GM18861 (cell line): Measurements from ENCODE around the gene RGS13.

ENCODE experiments used
- ATAC-seq: cut with Tn5 transposase; IDR thresholded peaks from one replicate; pipeline ENCODE4 v1.9.1; 2021; ENCODE audit not compliant: unreplicated experiment

RGS13 gene

DNA sequence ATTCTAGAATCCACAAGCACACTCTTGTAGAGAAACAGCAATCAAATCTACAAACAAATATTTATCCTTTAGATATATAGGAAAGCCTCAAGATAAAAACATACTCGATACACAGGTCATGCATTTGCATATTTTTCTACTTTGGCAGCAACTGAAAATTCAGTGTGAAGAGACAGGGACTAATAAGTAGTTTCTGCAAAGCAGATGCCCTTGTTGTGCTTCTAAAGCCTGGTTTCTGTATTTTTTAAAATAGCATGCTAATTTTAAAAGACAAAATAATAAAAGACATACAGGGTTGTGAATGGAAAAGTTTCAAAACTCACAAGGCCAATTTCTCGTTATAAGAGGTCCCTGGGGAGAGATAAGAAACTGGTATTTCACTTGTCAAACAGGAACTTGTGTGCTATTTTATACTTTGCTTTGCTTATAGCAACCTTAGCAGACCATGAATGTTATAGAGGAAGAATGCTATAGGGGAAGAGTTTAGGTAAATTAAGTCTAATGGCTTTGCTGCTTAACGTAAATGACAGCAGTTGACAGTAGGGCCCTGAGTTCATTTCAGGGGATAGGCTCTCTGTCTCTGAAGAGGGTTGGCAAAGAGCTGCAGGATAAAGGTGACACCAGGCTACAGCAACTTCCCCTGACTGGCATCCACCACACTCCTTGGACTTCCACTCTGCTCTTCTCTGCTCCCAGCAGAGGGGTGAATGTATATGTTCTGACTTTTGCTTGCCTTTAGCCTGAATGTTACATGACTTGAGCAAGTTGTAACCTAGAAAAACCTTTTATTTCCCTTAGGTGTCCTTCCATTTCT is 9.4 kb upstream of the RGS13 start:
- peak; percentile 91 for ATAC-seq

- ATAC-seq, result peak; percentile 36
Observed at GRCh38 chr1:192627901-192628300, 8.0 kb upstream of the RGS13 start.

- no peak for ATAC-seq
Observed at GRCh38 chr1:192628396-192629057, 7.4 kb upstream of the RGS13 start.

DNA sequence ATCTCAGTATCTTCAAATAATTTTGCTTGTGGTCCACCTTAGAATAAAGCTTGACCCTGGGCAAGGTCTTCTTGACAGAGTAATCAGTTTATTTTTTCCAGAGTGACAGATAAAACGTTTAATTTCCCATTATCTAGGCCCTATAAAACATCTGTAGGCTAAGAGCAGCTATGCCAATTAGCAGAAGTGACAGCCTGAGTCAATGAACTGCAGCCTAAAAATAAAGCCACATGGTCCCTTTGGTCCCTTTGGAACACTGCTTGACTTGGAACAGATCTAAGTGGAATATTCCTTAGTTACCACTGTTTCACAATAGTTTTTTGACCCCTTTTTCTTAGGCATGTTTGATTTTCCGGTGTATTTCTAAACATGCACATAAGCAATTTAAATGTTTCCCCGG is 6.3 kb upstream of the RGS13 start:
- no peak for ATAC-seq

DNA sequence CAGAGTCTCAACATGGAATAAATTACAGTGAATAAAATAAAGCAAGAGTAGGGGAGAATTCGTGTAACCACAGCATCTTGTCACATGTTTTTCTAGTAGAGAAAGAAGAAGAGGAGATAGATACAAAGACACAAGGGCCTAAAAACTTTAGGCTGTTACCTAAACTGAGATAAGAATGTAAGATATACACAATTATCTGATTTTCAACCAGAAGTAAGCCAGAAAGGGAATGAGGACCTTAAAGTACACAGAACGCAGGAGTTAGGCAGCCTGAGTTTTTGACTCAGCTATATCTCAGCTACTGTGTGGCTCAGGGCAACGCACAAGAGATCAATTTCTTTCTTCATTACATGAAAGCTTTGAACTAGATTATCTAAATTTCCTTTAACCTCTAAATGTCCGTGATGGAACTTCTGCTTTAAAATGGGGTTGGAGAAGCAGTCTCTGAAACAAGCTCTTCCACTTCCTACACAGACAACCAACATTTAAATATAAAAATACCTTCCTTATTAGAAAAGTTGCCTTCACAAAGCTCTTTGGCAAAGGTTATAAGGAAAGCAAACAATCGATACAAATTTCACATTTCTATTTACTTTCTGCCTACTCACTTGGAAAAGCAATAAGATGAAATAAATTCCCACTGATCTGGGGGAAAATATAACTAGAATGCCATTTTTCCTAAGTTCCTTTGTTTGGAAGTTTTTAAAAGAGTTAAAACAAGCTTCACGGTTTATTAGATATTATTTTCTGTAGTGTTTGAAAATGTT is 5.2 kb upstream of the RGS13 start:
- no peak for ATAC-seq

- ATAC-seq, result no peak
Observed at GRCh38 chr1:192631749-192632148, 4.2 kb upstream of the RGS13 start.

GRCh38 chr1:192632188-192632587 is 3.8 kb upstream of the RGS13 start:
- ATAC-seq, result no peak

DNA sequence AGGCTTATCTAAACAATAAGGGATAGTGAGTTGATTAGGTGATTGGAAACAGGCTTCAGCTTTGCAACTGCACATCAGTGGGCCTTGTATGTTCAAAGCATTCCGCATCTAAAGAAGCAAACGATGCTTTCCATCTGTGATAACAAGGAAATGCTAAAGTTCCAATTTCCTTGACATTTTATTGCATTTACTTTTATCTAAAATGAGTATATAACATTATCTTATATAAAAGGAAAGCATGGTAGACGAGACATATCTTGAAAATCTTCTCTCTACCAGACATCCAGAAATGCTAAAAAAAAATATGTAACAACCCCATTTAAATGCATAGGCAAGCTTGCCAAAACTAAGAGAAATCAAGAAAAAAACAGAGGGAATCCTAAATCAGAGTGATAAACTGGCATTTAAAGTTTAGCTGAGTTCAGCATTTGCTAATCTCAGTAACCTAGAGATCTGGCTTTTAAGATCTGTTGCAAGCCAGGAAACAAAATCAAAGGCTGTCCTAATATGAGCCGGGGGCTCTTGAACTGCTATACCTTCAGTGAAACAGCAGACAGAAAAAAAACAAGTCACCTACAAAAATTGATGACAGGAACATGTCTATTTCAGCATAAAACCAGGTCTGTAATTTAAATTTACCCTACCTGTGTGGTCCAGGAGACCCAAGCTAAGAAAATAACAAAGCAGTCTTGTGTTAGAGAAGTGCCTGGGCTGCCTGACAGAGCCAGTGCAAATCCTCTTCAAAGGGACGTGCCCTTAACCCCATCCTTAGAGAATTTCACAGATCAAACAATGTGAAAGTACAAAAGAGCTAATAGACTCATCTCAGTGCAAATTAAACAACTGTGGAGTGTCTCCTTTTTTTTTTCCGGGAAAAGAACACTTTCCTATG is 3.1 kb upstream of the RGS13 start:
- ATAC-seq, result no peak

DNA sequence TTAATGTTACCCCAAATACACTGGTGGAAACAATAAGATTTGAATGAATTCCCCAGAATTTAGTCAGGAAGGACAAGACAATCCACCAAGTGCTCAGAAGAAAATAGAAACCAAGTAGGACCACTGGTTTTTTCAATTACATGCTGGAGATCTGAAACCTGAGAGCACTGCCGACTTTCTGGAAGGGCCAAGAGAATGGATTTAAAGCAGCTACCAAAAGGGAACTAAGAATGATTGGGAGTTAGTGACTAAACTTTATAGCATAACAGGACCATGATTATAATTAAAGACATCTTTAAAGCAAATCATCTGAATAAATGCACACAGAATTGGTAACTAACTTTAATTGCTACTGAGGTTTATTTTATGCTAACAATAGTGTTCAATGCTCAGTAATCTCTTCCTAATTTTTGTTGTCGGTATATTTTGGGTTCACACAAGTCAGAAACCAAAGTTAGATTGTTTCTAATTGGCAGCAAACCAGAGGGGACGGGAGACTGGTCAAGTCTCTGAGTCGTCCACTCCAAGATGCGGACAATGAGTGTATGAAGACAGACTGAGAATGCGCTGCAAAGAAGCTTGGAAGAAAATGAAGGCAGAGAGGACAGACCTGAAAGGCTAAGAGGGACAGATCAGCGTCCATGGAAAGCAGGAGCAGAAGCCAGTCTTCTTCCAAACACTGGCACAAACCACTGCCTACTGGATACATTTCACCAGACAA is 2.3 kb upstream of the RGS13 start:
- ATAC-seq, result no peak

- ATAC-seq, result no peak
Observed at GRCh38 chr1:192635041-192635440, 906 bp upstream of the RGS13 start.

- peak; percentile 93 for ATAC-seq
Observed at GRCh38 chr1:192639607-192640368, 3.8 kb downstream of the RGS13 start.

DNA sequence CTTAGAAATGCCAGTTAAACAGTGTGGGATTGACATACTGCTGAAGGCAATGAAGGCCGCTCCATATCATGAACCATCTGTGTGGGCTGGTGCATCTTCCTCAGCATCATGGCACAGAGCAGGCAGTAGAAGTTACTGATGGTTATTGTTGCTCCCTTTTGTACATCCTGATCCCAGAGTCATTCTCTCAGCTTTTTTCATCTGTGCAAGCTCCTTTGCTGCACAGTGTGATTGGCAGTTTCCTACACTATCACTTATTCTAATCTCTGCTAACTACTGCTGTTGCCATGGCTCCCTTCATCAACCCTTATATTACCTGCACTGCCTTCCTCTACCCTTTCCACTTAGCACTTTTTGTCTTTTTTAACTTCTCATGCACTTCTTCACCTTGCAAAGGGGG is 16.2 kb downstream of the RGS13 start:
- no peak for ATAC-seq

- ATAC-seq, result no peak
Observed at GRCh38 chr1:192654120-192654519, 18.2 kb downstream of the RGS13 start.

DNA sequence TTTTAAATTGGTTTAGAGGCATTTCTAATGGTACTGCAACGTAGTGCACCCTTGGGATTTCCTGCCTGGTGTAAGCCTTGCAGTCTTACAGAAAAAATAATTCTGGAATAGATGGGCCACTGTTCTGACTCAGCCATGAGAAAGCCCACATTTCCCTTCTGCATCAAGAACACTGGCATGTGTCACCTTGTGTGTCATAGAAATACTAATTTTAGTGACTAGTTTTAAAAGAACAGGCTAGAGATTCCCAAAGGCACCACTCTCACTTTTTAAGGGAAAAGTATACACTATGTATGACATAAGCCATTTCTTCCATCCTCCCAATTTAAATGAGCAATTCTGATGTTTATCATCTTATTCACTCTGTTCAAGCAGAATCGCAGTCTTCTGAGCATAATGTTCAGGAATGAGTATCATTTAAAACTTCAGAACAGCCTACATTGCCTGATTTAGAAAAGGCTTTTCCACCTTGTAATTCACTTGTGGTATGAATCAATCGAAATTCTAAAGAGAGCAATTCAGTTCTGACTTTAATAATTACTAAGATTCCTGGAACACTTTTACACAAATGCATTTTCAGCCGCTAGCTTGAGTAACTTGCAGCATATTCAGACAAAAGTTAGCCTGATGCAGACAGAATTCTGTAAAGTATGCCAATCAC is 18.8 kb downstream of the RGS13 start:
- no peak for ATAC-seq

DNA sequence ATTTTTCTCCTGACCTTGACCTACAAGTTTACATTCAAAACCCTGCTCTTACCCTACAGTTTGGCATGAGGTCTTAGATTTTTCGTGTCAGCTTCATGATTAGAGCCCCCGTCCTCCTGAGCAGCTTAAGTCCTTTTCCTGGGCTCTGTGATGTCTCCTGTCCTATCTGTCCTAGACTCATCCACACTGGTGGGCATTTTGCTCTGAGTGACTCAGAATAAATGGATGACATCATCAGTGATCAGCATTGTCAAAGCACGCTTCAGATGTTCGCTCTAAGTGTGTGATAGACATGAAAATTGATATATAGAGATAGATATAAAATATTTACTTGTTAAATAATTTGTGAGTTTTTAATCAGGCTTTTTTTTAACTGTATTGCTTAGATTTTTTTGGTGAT is 21.8 kb downstream of the RGS13 start:
- ATAC-seq, result no peak

GRCh38 chr1:192658255-192658654 is 22.3 kb downstream of the RGS13 start:
- ATAC-seq, result no peak

GRCh38 chr1:192660613-192661012 is 24.7 kb downstream of the RGS13 start:
- no peak for ATAC-seq

- no peak for ATAC-seq
Observed at GRCh38 chr1:192668409-192668983, 32.5 kb downstream of the RGS13 start.

GRCh38 chr1:192669174-192669573 is 33.2 kb downstream of the RGS13 start:
- ATAC-seq, result no peak
